NCI-H446 treated with DMSO at 0.1 percent for 48 hours (cell line): ENCODE measurements around the gene NARS2.

Experiments used
- DNase-seq: peaks from one replicate; lab custom pipeline; 2025; lab: John Stamatoyannopoulos, UW

NARS2 gene

GRCh38 chr11:78408619-78409018 is 166.0 kb downstream of the NARS2 start:
- DNase-seq: no peak

GRCh38 chr11:78406568-78407196 is 168.0 kb downstream of the NARS2 start:
- no peak for DNase-seq

GRCh38 chr11:78405805-78406204 is 168.9 kb downstream of the NARS2 start:
- no peak for DNase-seq

GRCh38 chr11:78403781-78404180 is 170.9 kb downstream of the NARS2 start:
- no peak for DNase-seq

- DNase-seq: no peak
Observed at GRCh38 chr11:78402847-78403246, 171.8 kb downstream of the NARS2 start.

GRCh38 chr11:78400702-78401101 is 174.0 kb downstream of the NARS2 start:
- DNase-seq: no peak

GRCh38 chr11:78400116-78400515 is 174.5 kb downstream of the NARS2 start:
- no peak for DNase-seq

- DNase-seq: no peak
Observed at GRCh38 chr11:78399136-78399535, 175.5 kb downstream of the NARS2 start.

- DNase-seq: no peak
Observed at GRCh38 chr11:78398715-78399114, 175.9 kb downstream of the NARS2 start.

GRCh38 chr11:78397398-78397797 is 177.3 kb downstream of the NARS2 start:
- DNase-seq: no peak

GRCh38 chr11:78395597-78395996 is 179.1 kb downstream of the NARS2 start:
- DNase-seq: no peak

GRCh38 chr11:78392854-78393253 is 181.8 kb downstream of the NARS2 start:
- DNase-seq: no peak

- DNase-seq: no peak
Observed at GRCh38 chr11:78391424-78391823, 183.2 kb downstream of the NARS2 start.

GRCh38 chr11:78390809-78391208 is 183.9 kb downstream of the NARS2 start:
- DNase-seq: no peak

GRCh38 chr11:78386215-78386941 is 188.3 kb downstream of the NARS2 start:
- no peak for DNase-seq
